NCI-H345 (cell line): ENCODE results near the gene POU6F1.

ENCODE experiments used
- DNase-seq: peaks from one replicate; lab custom pipeline; 2025; lab: John Stamatoyannopoulos, UW

POU6F1 gene

GRCh38 chr12:51197736-51198567 lies 19.9 kb downstream of the POU6F1 start:
- DNase-seq = no peak

GRCh38 chr12:51196547-51196946 lies 21.3 kb downstream of the POU6F1 start:
- no peak for DNase-seq

GRCh38 chr12:51195841-51196240 lies 22.0 kb downstream of the POU6F1 start:
- no peak for DNase-seq

GRCh38 chr12:51192284-51192671 lies 25.6 kb downstream of the POU6F1 start:
- DNase-seq = no peak

- no peak for DNase-seq
These were observed 26.2 kb downstream of the POU6F1 start for GRCh38 chr12:51191516-51192283.

GRCh38 chr12:51190820-51191219 lies 27.0 kb downstream of the POU6F1 start:
- no peak for DNase-seq

- DNase-seq = no peak
These were observed 28.0 kb downstream of the POU6F1 start for GRCh38 chr12:51189790-51190355.

- no peak for DNase-seq
These were observed 29.4 kb downstream of the POU6F1 start for GRCh38 chr12:51188359-51189051.

GRCh38 chr12:51187370-51187987 lies 30.4 kb downstream of the POU6F1 start:
- DNase-seq = no peak

- no peak for DNase-seq
These were observed 31.3 kb downstream of the POU6F1 start for GRCh38 chr12:51186465-51187085.

GRCh38 chr12:51185171-51185717 lies 32.6 kb downstream of the POU6F1 start:
- no peak for DNase-seq

GRCh38 chr12:51183816-51184215 lies 34.0 kb downstream of the POU6F1 start:
- peak; percentile 76 for DNase-seq

- no peak for DNase-seq
These were observed 34.5 kb downstream of the POU6F1 start for GRCh38 chr12:51183349-51183748.

GRCh38 chr12:51181558-51181957 lies 36.3 kb downstream of the POU6F1 start:
- no peak for DNase-seq

- DNase-seq = no peak
These were observed 40.0 kb downstream of the POU6F1 start for GRCh38 chr12:51177897-51178296.

- no peak for DNase-seq
These were observed 43.4 kb downstream of the POU6F1 start for GRCh38 chr12:51174501-51174900.

GRCh38 chr12:51172515-51173431 lies 45.1 kb downstream of the POU6F1 start, which contains the start of gene TFCP2:
TSS of gene TFCP2 (minus strand) at chr12:51173135. CDS start at chr12:51172422, 713 bp downstream.
- DNase-seq = peak; percentile 85

GRCh38 chr12:51171884-51172514 lies 45.9 kb downstream of the POU6F1 start:
- no peak for DNase-seq

- no peak for DNase-seq
These were observed 54.1 kb downstream of the POU6F1 start for GRCh38 chr12:51163795-51164194.
